Measurements from ENCODE around the gene PSME1.

Gene PSME1

DNA sequence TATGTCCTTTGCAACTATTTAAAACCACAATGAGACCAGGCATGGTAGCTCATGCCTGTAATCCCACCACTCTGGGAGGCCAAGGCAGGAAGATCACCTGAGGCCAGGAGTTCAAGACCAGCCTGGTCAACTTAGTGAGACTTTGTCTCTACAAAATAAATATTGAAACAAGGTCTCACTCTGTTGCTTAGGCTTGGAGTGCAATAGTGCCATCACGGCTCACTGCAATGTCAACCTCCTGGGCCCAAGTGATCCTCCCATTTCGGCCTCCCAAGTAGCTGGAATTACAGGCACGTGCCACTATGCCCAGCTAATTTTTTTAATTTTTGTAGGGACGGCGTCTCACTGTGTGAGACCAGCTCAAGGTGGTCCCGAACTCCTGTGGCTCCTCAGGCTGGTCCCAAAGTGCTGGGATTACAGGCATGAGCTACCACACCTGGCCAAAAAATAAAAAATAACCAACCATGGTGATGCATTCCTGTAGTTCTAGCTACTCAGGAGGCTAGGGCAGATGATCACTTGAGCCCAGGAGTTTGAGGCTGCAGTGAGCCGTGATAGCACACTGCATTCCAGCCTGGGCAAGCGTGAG, 6.5 kb upstream of the PSME1 start:
- Histone ChIP-seq H2BK120ac (ENCODE audit: low read depth, low read length) (no peak overlapping the region), H3K4me2 (ENCODE audit: insufficient read depth, low read length, poor library complexity, severe bottlenecking) (no peak overlapping the region), H3K14ac (ENCODE audit: low read length) (no peak overlapping the region), H3K9ac (ENCODE audit: low read depth, low read length, poor library complexity) (no peak overlapping the region), H3K36me3 (replicated peaks in 1 of 2; ENCODE audit: control insufficient read depth in 2 of 2, insufficient read depth in 2 of 2, low read length in 2 of 2) (no peaks in the 10 kb centered on the region), H2BK5ac (ENCODE audit: low read length) (no peak overlapping the region), H3K4ac (ENCODE audit: low read length) (no peak overlapping the region), H3K18ac (ENCODE audit: low read length) (no peak overlapping the region), H3K79me1 (ENCODE audit: low read depth, low read length) (no peaks in the 10 kb centered on the region), H3K4me3 (ENCODE audit: low read length in 2 of 2) (no peak overlapping the region), H3K27me3 (ENCODE audit: control insufficient read depth in 3 of 3, insufficient read depth in 3 of 3, low read depth in 1 of 3, low read length in 3 of 3) (no peaks in the 10 kb centered on the region), H4K8ac (ENCODE audit: low read depth, low read length) (no peak overlapping the region), H3K23ac (ENCODE audit: low read depth, low read length, poor library complexity) (no peak overlapping the region), H3K27ac (replicated peaks; ENCODE audit: low read length) (no peak overlapping the region), H2AFZ (ENCODE audit: low read length) (no peak overlapping the region), H3K9me3 (replicated peaks in 1 of 2; ENCODE audit: control insufficient read depth in 2 of 2, insufficient read depth in 1 of 2, low read depth in 1 of 2, low read length in 2 of 2) (no peaks in the 10 kb centered on the region), H2AK5ac (ENCODE audit: low read depth, low read length) (no peak overlapping the region), H2BK15ac (ENCODE audit: low read length) (no peak overlapping the region), H4K91ac (ENCODE audit: low read depth, low read length, poor library complexity) (no peak overlapping the region), H3K4me1 (ENCODE audit: control insufficient read depth in 2 of 2, insufficient read depth in 1 of 2, low read depth in 1 of 2, low read length in 2 of 2) (no peaks in the 10 kb centered on the region), H2BK12ac (ENCODE audit: low read length) (no peak overlapping the region)
- no CpG with 5 or more reads among the region's 8 CpGs for WGBS, 2 donors (ENCODE audit: extremely low coverage in 2 of 2, insufficient read length in 2 of 2, insufficient replicate concordance in 1 of 2)
- DNase-seq (ENCODE audit: low spot score), result no peak

DNA sequence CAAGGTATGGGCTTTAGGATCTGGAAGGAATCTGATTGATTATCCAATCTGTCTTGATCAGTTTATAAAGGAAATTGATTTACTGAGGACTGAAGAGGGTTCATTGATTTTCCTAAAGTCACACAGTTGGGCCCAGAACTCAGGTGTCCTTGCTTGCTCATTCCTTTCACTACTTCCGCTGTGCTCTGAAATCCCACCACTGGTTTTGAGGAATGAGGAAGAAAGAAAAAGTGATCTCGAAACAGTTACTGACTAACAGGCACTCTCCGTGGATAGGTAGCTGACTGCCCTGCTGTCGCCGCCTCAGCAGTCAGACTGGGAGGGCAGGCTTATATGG, 5.6 kb upstream of the PSME1 start, which contains the start of gene FITM1:
TSS of gene FITM1 (plus strand) at position 280 of the 337 bp plus-strand sequence. CDS start 905 bp downstream, outside the sequence.
- Histone ChIP-seq H3K27ac (replicated peaks; ENCODE audit: low read length) (no peak within 1 kb of the TSS), H3K27me3 (ENCODE audit: control insufficient read depth in 3 of 3, insufficient read depth in 3 of 3, low read depth in 1 of 3, low read length in 3 of 3) (no peaks in the 10 kb centered on the region), H2BK5ac (ENCODE audit: low read length) (no peak within 1 kb of the TSS), H3K4me1 (ENCODE audit: control insufficient read depth in 2 of 2, insufficient read depth in 1 of 2, low read depth in 1 of 2, low read length in 2 of 2) (peaks cover under 1 to 1% of the 10 kb centered on the region in 2 donors), H3K18ac (ENCODE audit: low read length) (no peak within 1 kb of the TSS), H4K91ac (ENCODE audit: low read depth, low read length, poor library complexity) (no peak within 1 kb of the TSS), H3K14ac (ENCODE audit: low read length) (no peak within 1 kb of the TSS), H3K36me3 (replicated peaks in 1 of 2; ENCODE audit: control insufficient read depth in 2 of 2, insufficient read depth in 2 of 2, low read length in 2 of 2) (no peaks in the 10 kb centered on the region), H3K4ac (ENCODE audit: low read length) (no peak within 1 kb of the TSS), H2BK12ac (ENCODE audit: low read length) (no peak within 1 kb of the TSS), H3K9me3 (replicated peaks in 1 of 2; ENCODE audit: control insufficient read depth in 2 of 2, insufficient read depth in 1 of 2, low read depth in 1 of 2, low read length in 2 of 2) (no peaks in the 10 kb centered on the region), H3K4me3 (ENCODE audit: low read length in 2 of 2) (no peak within 1 kb of the TSS), H2BK15ac (ENCODE audit: low read length) (no peak within 1 kb of the TSS), H2BK120ac (ENCODE audit: low read depth, low read length) (no peak within 1 kb of the TSS), H4K8ac (ENCODE audit: low read depth, low read length) (no peak within 1 kb of the TSS), H3K4me2 (ENCODE audit: insufficient read depth, low read length, poor library complexity, severe bottlenecking) (no peak within 1 kb of the TSS), H3K9ac (ENCODE audit: low read depth, low read length, poor library complexity) (no peak within 1 kb of the TSS), H2AK5ac (ENCODE audit: low read depth, low read length) (no peak within 1 kb of the TSS), H2AFZ (ENCODE audit: low read length) (no peak within 1 kb of the TSS), H3K23ac (ENCODE audit: low read depth, low read length, poor library complexity) (no peak within 1 kb of the TSS), H3K79me1 (ENCODE audit: low read depth, low read length) (no peaks in the 10 kb centered on the region)
- no CpG with 5 or more reads among the region's 5 CpGs for WGBS, 2 donors (ENCODE audit: extremely low coverage in 2 of 2, insufficient read length in 2 of 2, insufficient replicate concordance in 1 of 2)
- no peak for DNase-seq (ENCODE audit: low spot score)

DNA sequence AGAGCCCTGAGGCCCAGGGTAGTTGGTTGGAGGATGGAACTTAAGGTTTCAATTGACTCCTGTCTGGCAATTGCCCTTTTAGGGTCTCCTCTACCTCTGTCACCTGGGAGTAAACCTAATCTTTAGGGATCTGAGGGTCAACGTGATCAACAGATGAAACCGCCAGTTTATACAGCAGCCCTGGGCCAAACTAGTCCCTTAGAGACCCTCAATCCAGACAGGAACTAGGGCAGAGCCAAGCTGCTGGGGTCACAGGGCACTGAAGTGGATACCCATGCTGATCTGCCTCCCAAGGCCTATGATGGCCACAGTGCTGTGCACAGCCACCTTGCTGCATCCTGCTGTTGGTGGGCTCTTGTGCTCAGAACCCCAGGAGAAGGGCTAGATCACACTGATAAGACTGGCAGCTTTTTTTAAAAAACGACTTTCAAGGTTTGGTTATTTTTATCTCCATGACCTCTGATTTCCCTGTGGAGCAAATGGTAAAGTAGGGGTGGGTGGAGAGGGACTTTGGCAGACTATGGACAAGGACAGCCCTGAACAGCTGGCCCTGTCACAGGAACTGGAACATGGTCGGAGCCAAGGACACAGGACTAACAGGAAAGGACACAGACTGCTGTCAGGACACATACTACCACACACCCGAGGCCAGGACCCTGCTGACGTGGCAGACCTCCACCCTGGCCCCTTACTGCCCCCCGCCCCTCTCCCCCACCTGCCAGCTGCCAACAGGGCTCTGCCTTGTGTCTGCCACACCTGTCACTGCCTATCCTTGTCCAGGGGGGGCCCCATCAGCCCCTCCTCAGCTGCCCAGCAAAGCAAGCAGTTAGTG, 5.1 kb upstream of the PSME1 start:
- WGBS, 2 donors (ENCODE audit: extremely low coverage in 2 of 2, insufficient read length in 2 of 2, insufficient replicate concordance in 1 of 2), result no CpG with 5 or more reads among the region's 7 CpGs
- H3K23ac ChIP-seq (ENCODE audit: low read depth, low read length, poor library complexity), result no peak overlapping the region
- no peak for DNase-seq (ENCODE audit: low spot score)
- no peak overlapping the region for H4K8ac ChIP-seq (ENCODE audit: low read depth, low read length)
- no peak overlapping the region for H3K4ac ChIP-seq (ENCODE audit: low read length)
- no peak overlapping the region for H3K14ac ChIP-seq (ENCODE audit: low read length)
- H3K9ac ChIP-seq (ENCODE audit: low read depth, low read length, poor library complexity), result no peak overlapping the region
- H3K4me1 ChIP-seq (ENCODE audit: control insufficient read depth in 2 of 2, insufficient read depth in 1 of 2, low read depth in 1 of 2, low read length in 2 of 2), result peaks cover 3 to 5% of the 10 kb centered on the region in 2 donors
- no peak overlapping the region for H2AFZ ChIP-seq (ENCODE audit: low read length)
- no peak overlapping the region for H2AK5ac ChIP-seq (ENCODE audit: low read depth, low read length)
- no peak overlapping the region for H2BK12ac ChIP-seq (ENCODE audit: low read length)
- H3K36me3 ChIP-seq (replicated peaks in 1 of 2; ENCODE audit: control insufficient read depth in 2 of 2, insufficient read depth in 2 of 2, low read length in 2 of 2), result no peaks in the 10 kb centered on the region
- H3K27ac ChIP-seq (replicated peaks; ENCODE audit: low read length), result no peak overlapping the region
- no peak overlapping the region for H3K4me3 ChIP-seq (ENCODE audit: low read length in 2 of 2)
- H3K4me2 ChIP-seq (ENCODE audit: insufficient read depth, low read length, poor library complexity, severe bottlenecking), result no peak overlapping the region
- no peak overlapping the region for H3K18ac ChIP-seq (ENCODE audit: low read length)
- no peaks in the 10 kb centered on the region for H3K9me3 ChIP-seq (replicated peaks in 1 of 2; ENCODE audit: control insufficient read depth in 2 of 2, insufficient read depth in 1 of 2, low read depth in 1 of 2, low read length in 2 of 2)
- H3K79me1 ChIP-seq (ENCODE audit: low read depth, low read length), result no peaks in the 10 kb centered on the region
- H2BK5ac ChIP-seq (ENCODE audit: low read length), result no peak overlapping the region
- H3K27me3 ChIP-seq (ENCODE audit: control insufficient read depth in 3 of 3, insufficient read depth in 3 of 3, low read depth in 1 of 3, low read length in 3 of 3), result no peaks in the 10 kb centered on the region
- no peak overlapping the region for H4K91ac ChIP-seq (ENCODE audit: low read depth, low read length, poor library complexity)
- H2BK120ac ChIP-seq (ENCODE audit: low read depth, low read length), result no peak overlapping the region
- H2BK15ac ChIP-seq (ENCODE audit: low read length), result no peak overlapping the region

DNA sequence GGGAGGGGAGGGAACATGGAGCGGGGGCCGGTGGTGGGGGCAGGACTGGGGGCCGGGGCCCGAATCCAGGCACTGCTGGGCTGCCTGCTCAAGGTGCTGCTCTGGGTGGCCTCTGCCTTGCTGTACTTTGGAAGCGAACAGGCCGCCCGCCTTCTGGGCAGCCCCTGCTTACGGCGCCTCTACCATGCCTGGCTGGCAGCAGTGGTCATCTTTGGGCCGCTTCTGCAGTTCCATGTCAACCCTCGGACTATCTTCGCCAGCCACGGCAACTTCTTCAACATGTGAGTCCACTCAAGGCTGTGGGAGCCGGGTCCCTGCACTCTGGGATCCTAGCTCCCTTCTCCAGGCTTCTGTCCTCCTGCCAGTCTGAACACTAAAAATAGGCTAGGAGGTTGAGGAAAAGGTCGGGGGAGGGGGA, 4.4 kb upstream of the PSME1 start:
- H4K8ac ChIP-seq (ENCODE audit: low read depth, low read length), result no peak overlapping the region
- H2BK5ac ChIP-seq (ENCODE audit: low read length), result no peak overlapping the region
- H3K9ac ChIP-seq (ENCODE audit: low read depth, low read length, poor library complexity), result no peak overlapping the region
- WGBS, 2 donors (ENCODE audit: extremely low coverage in 2 of 2, insufficient read length in 2 of 2, insufficient replicate concordance in 1 of 2), result no CpG with 5 or more reads among the region's 15 CpGs
- H3K9me3 ChIP-seq (replicated peaks in 1 of 2; ENCODE audit: control insufficient read depth in 2 of 2, insufficient read depth in 1 of 2, low read depth in 1 of 2, low read length in 2 of 2), result no peaks in the 10 kb centered on the region
- no peak overlapping the region for H3K18ac ChIP-seq (ENCODE audit: low read length)
- H3K23ac ChIP-seq (ENCODE audit: low read depth, low read length, poor library complexity), result no peak overlapping the region
- H3K4ac ChIP-seq (ENCODE audit: low read length), result no peak overlapping the region
- no peak overlapping the region for H2BK120ac ChIP-seq (ENCODE audit: low read depth, low read length)
- no peaks in the 10 kb centered on the region for H3K79me1 ChIP-seq (ENCODE audit: low read depth, low read length)
- H3K4me3 ChIP-seq (ENCODE audit: low read length in 2 of 2), result no peak overlapping the region
- H3K14ac ChIP-seq (ENCODE audit: low read length), result no peak overlapping the region
- no peak overlapping the region for H2BK12ac ChIP-seq (ENCODE audit: low read length)
- H3K36me3 ChIP-seq (replicated peaks in 1 of 2; ENCODE audit: control insufficient read depth in 2 of 2, insufficient read depth in 2 of 2, low read length in 2 of 2), result no peaks in the 10 kb centered on the region
- no peak overlapping the region for H2AK5ac ChIP-seq (ENCODE audit: low read depth, low read length)
- no peak overlapping the region for H3K27ac ChIP-seq (replicated peaks; ENCODE audit: low read length)
- peaks cover 6 to 7% of the 10 kb centered on the region in 2 donors for H3K4me1 ChIP-seq (ENCODE audit: control insufficient read depth in 2 of 2, insufficient read depth in 1 of 2, low read depth in 1 of 2, low read length in 2 of 2)
- no peak overlapping the region for H2AFZ ChIP-seq (ENCODE audit: low read length)
- H3K4me2 ChIP-seq (ENCODE audit: insufficient read depth, low read length, poor library complexity, severe bottlenecking), result no peak overlapping the region
- peak overlapping the region; percentile 58 for H2BK15ac ChIP-seq (ENCODE audit: low read length)
- no peak overlapping the region for H4K91ac ChIP-seq (ENCODE audit: low read depth, low read length, poor library complexity)
- no peaks in the 10 kb centered on the region for H3K27me3 ChIP-seq (ENCODE audit: control insufficient read depth in 3 of 3, insufficient read depth in 3 of 3, low read depth in 1 of 3, low read length in 3 of 3)
- no peak for DNase-seq (ENCODE audit: low spot score)

All from neuronal stem cell (in vitro differentiated cells).